Keratinocyte (primary cell): ENCODE measurements around the gene TNIP2. TPM values are rescaled to one million over a fixed set of nuclear protein-coding genes. Genes with fewer than 3 reads are reported as not detected.

Experiments used
- DNase-seq: peaks from one replicate; pipeline ENCODE4 v3.0.0-alpha.2; 2011; ENCODE audit warnings: low read depth, missing footprints, low spot score
- FAIRE-seq: peaks from 2 replicates; lab custom pipeline; 2011; peaks lifted over from hg19 to GRCh38; lab: Jason Lieb, UNC
- H2AFZ ChIP-seq: 2 replicates; pipeline ENCODE4 v1.6.0; 2012; ENCODE audit warnings: low read length, control low read depth, inconsistent platforms; ENCODE audit not compliant: control insufficient read depth
- H3K27ac ChIP-seq: 2 replicates; pipeline ENCODE4 v1.5.1; 2011; ENCODE audit warnings: low read length; ENCODE audit not compliant: control insufficient read depth, insufficient read depth
- H3K27me3 ChIP-seq: 3 replicates; pipeline ENCODE4 v1.6.0; 2011; ENCODE audit warnings: low read length; ENCODE audit not compliant: control insufficient read depth, insufficient read depth; ENCODE audit errors: extremely low read depth
- H3K36me3 ChIP-seq, 2 experiments: 2 replicates in 1 of 2; 3 replicates in 1 of 2; pipeline ENCODE4 v1.5.1; 2011; ENCODE audit warnings: low read length in 2 of 2, mild to moderate bottlenecking in 1 of 2; ENCODE audit not compliant: control insufficient read depth in 2 of 2, insufficient read depth in 2 of 2; ENCODE audit errors: extremely low read depth in 1 of 2
- H3K4me1 ChIP-seq: 3 replicates; pipeline ENCODE4 v1.5.1; 2011; ENCODE audit warnings: low read length; ENCODE audit not compliant: control insufficient read depth, insufficient read depth; ENCODE audit errors: extremely low read depth
- H3K4me2 ChIP-seq: 3 replicates; pipeline ENCODE4 v1.6.0; 2011; ENCODE audit warnings: low read depth, low read length; ENCODE audit not compliant: control insufficient read depth, insufficient read depth; ENCODE audit errors: extremely low read depth
- H3K4me3 ChIP-seq, 3 experiments: fragments of 200-600 bp in 1 of 3; sonication (generic) in 1 of 3; 2 replicates in 2 of 3; 3 replicates in 1 of 3; pipeline ENCODE4 v1.5.1; 2011 to 2016; ENCODE audit warnings: low read length in 3 of 3, mild to moderate bottlenecking in 3 of 3, control low read depth in 2 of 3, inconsistent platforms in 1 of 3, low read depth in 1 of 3, mixed read lengths in 1 of 3, mixed run types in 1 of 3, moderate library complexity in 1 of 3; ENCODE audit not compliant: control insufficient read depth in 2 of 3, insufficient read depth in 2 of 3; ENCODE audit errors: extremely low read depth in 1 of 3
- H3K79me2 ChIP-seq: 2 replicates; pipeline ENCODE4 v1.6.0; 2012; ENCODE audit warnings: low read length; ENCODE audit not compliant: control insufficient read depth, insufficient read depth
- H3K9ac ChIP-seq: 3 replicates; pipeline ENCODE4 v1.6.0; 2011; ENCODE audit warnings: low read length; ENCODE audit not compliant: control insufficient read depth, insufficient read depth; ENCODE audit errors: extremely low read depth
- H3K9me1 ChIP-seq: 3 replicates; pipeline ENCODE4 v1.6.0; 2011; ENCODE audit warnings: low read length; ENCODE audit not compliant: control insufficient read depth, insufficient read depth; ENCODE audit errors: extremely low read depth
- H3K9me3 ChIP-seq: 2 replicates; pipeline ENCODE4 v1.5.1; 2012; ENCODE audit warnings: low read depth, low read length; ENCODE audit not compliant: control insufficient read depth
- H4K20me1 ChIP-seq: 3 replicates; pipeline ENCODE4 v1.6.0; 2011; ENCODE audit warnings: low read length; ENCODE audit not compliant: control insufficient read depth, insufficient read depth; ENCODE audit errors: extremely low read depth
- CTCF ChIP-seq, 3 experiments: IDR thresholded peaks in 1 of 3; conservative IDR thresholded peaks in 1 of 3; optimal IDR thresholded peaks in 1 of 3; 2 replicates in 2 of 3; 3 replicates in 1 of 3; pipeline versions ENCODE3 to v1.5.1; 2011; ENCODE audit warnings: low read length in 3 of 3, mild to moderate bottlenecking in 3 of 3, moderate library complexity in 2 of 3, control low read depth in 1 of 3, inconsistent platforms in 1 of 3; ENCODE audit not compliant: insufficient read depth in 2 of 3; ENCODE audit errors: extremely low read depth in 1 of 3
- EZH2 ChIP-seq: IDR thresholded peaks from one replicate; pipeline ENCODE4 v1.6.1; 2012; ENCODE audit warnings: inconsistent platforms, mild to moderate bottlenecking, low read length, moderate library complexity
- dilution Hi-C: fragments of 300-500 bp; cut with MboI; formaldehyde crosslinking; loops from one replicate; pipeline ENCODE4 v1.7.0; 2020; ENCODE audit warnings: low sequenced_read_pairs; ENCODE audit not compliant: extremely low pct_ligation_motif_present
- polyA plus RNA-seq, 5 experiments: library from polyadenylated mRNA; depleted of rRNA in 3 of 5; stranded (reverse) in 3 of 5; stranded (forward) in 1 of 5; unstranded in 1 of 5; fragments of >200 nt; gene quantifications; 1 replicate in 1 of 5; 2 replicates in 3 of 5; 3 replicates in 1 of 5; pipeline versions ENCODE4 v1.2.1 to v1.2.3, GENCODE V29; 2011 to 2012; ENCODE audit warnings: missing spikeins in 2 of 5, low read depth in 1 of 5, low replicate concordance in 1 of 5

Gene TNIP2
- polyA plus RNA-seq, 1 donor (not counting 4 experiments of a cell fraction or from before 2014, with no cell fraction given) = 22.6 TPM

GRCh38 chr4:2713337-2713736 lies 42.8 kb downstream of the TNIP2 start:
- no peak for FAIRE-seq
- H2AFZ ChIP-seq = no peak overlapping the region
- no peak overlapping the region for H3K9ac ChIP-seq
- no peaks in the 10 kb centered on the region for H3K9me1 ChIP-seq
- peaks cover 2% of the 10 kb centered on the region for H3K79me2 ChIP-seq
- TF ChIP-seq EZH2 (no peak), CTCF (optimal IDR thresholded peaks at IDR 0.05 in 1 of 3, IDR thresholded peaks at IDR 0.05 in 1 of 3, conservative IDR thresholded peaks at IDR 0.05 in 1 of 3; ENCODE audit: extremely low read depth in 1 of 3, insufficient read depth in 2 of 3, low read length in 3 of 3) (no peak)
- H3K4me1 ChIP-seq = peaks cover 10% of the 10 kb centered on the region
- H3K27ac ChIP-seq = no peak overlapping the region
- H3K36me3 ChIP-seq = peaks cover 11 to 14% of the 10 kb centered on the region in 2 experiments
- H4K20me1 ChIP-seq = peaks cover 2% of the 10 kb centered on the region
- no peak for DNase-seq
- no peak overlapping the region for H3K4me2 ChIP-seq
- no peaks in the 10 kb centered on the region for H3K9me3 ChIP-seq
- H3K4me3 ChIP-seq = no peak overlapping the region
- no peaks in the 10 kb centered on the region for H3K27me3 ChIP-seq
- dilution Hi-C loops = no loop called here

- Histone ChIP-seq H3K36me3 (peaks cover 11 to 13% of the 10 kb centered on the region in 2 experiments), H3K27me3 (no peaks in the 10 kb centered on the region), H3K9ac (no peak overlapping the region), H3K27ac (no peak overlapping the region), H3K4me3 (no peak overlapping the region), H3K9me1 (no peaks in the 10 kb centered on the region), H4K20me1 (peaks cover 2% of the 10 kb centered on the region), H3K4me2 (no peak overlapping the region), H3K79me2 (peaks cover 2% of the 10 kb centered on the region), H2AFZ (no peak overlapping the region), H3K9me3 (no peaks in the 10 kb centered on the region), H3K4me1 (peaks cover 10% of the 10 kb centered on the region)
- dilution Hi-C loops = no loop called here
- no peak for FAIRE-seq
- TF ChIP-seq EZH2 (no peak), CTCF (optimal IDR thresholded peaks at IDR 0.05 in 1 of 3, IDR thresholded peaks at IDR 0.05 in 1 of 3, conservative IDR thresholded peaks at IDR 0.05 in 1 of 3; ENCODE audit: extremely low read depth in 1 of 3, insufficient read depth in 2 of 3, low read length in 3 of 3) (no peak)
- no peak for DNase-seq
Measured at GRCh38 chr4:2712261-2712842, 43.8 kb downstream of the TNIP2 start.
